OCI-LY1 (cell line): ENCODE measurements around the gene RBM20.

Source experiments
- EZH2 ChIP-seq: fragments of 200-600 bp; sonication (generic), shearing (Covaris generic); IDR thresholded peaks from 2 replicates; pipeline ENCODE4 v1.8.0; 2017; ENCODE audit warnings: borderline replicate concordance, mixed run types, mild to moderate bottlenecking, antibody characterized with exemption, low read length, moderate library complexity, mixed read lengths
- TF ChIP-seq, protein P1 (sequence below): fragments of 200-600 bp; sonication (generic), shearing (Covaris generic); IDR thresholded peaks from 2 replicates; pipeline ENCODE4 v1.5.1; 2017; ENCODE audit warnings: mild to moderate bottlenecking, antibody characterized with exemption, low read length, moderate library complexity, mixed read lengths

DNA sequence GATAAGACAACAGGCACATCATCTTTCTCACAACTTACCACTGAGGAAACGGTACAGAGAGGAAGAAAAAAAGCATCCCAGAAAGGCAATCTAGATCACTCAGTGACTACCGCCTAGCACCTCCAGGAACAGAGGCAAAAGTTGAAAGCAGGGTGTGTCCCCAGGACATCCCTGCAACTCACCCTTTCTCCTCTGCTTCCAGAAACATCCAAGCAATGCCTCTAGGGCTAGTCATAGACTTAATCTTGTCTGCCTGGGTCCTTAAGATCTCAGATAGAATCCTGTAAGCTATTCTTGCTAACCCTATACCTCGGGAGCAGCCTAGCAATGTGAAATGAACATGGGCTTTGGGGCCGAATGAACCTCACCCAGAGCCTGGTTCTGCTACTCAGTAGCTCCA lies 208.8 kb downstream of the RBM20 start:
- no peak for TF ChIP-seq EZH2
- TF ChIP-seq, protein P1, sequence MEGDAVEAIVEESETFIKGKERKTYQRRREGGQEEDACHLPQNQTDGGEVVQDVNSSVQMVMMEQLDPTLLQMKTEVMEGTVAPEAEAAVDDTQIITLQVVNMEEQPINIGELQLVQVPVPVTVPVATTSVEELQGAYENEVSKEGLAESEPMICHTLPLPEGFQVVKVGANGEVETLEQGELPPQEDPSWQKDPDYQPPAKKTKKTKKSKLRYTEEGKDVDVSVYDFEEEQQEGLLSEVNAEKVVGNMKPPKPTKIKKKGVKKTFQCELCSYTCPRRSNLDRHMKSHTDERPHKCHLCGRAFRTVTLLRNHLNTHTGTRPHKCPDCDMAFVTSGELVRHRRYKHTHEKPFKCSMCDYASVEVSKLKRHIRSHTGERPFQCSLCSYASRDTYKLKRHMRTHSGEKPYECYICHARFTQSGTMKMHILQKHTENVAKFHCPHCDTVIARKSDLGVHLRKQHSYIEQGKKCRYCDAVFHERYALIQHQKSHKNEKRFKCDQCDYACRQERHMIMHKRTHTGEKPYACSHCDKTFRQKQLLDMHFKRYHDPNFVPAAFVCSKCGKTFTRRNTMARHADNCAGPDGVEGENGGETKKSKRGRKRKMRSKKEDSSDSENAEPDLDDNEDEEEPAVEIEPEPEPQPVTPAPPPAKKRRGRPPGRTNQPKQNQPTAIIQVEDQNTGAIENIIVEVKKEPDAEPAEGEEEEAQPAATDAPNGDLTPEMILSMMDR = no peak
